Ovary (tissue), 1 donor: ENCODE results near the gene PRADC1.

Source experiments
- EP300 ChIP-seq: sonication (generic); formaldehyde crosslinking; IDR thresholded peaks from one replicate; pipeline ENCODE4 v1.6.1; 2017; ENCODE audit warnings: antibody characterized with exemption
- POLR2A ChIP-seq: fragments of 450-650 bp; IDR thresholded peaks from one replicate; pipeline ENCODE4 v1.6.1; 2017; ENCODE audit warnings: antibody characterized with exemption, mild to moderate bottlenecking, moderate library complexity

DNA sequence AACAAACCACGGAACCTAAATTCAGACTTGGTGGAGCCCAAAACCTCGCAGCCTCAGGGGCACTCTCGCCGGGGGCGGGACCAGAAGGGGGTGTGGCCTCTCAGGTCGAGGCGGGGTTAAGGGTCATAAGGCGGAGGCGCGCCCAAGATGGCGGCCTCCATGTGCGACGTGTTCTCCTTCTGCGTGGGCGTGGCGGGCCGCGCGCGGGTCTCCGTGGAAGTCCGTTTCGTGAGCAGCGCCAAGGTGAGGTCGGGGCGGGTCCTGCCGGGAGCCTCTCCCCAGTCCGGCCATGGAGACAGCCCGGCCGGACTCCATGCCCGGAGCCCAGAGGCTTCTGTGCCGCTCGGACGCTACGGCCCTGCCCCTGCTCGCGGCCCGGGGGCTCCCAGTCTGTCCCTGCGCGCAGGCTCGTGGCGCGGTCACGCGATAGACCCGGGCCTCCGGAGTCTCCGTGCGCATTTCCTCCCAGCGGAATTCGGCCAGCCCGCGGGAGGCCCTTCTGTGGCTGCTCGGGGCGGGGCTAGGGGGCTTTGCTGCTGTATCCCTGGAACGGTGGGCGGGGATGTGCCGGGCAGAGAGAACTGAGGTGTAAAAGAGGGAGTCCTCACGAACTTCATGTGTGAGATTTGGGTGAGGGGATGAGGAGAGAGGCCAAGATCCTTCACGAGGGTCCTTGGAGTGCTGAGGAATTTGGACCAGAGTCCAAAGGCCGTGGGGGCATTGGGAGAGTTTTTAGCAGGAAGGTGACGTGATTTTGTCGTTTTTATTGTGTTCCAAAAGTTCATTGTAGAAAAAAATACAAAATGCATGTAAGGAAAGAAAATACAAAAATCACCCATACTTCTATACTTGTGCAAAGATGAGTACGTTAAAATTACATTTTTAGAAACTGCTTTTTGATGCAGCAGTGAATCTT is 18.7 kb downstream of the PRADC1 start, which contains the start of gene SMYD5:
- TF ChIP-seq POLR2A (peak; percentile 31), EP300 (no peak)
